ENCODE measurements around the gene SP7.
"Not testable (repeated sequence)": the region's sequence is repeated elsewhere in the genome, so short reads cannot be mapped to it uniquely, and the experiment has no call there.

The SP7 gene

DNA sequence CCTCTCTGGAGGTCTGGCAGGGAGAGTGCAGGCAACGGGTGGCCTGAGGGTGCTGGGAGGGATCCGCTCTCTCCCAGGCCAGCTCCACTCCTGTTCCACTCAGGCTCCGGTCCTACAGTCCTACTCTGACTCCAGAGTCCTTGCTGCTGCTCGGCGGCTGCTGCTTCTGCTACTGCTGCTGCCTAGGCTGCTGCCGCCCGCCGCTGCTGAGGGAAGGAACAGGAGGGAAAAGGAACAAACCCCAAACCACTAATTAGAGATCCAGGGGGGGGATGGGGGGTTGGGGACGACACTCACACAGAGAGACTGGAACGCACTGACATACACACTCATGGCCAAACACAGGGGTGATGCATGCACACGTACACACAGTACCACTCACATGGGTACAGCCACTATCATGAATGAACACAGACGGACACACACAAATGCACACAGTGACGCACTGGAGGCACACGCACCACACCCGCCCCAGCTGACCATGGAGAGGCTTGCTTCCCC lies at the start of gene SP7:
TSS of gene SP7 (minus strand) at position 174 of the 501 bp plus-strand sequence. CDS start 708 bp downstream, outside the sequence.
- DNase-seq, result no peak

DNA sequence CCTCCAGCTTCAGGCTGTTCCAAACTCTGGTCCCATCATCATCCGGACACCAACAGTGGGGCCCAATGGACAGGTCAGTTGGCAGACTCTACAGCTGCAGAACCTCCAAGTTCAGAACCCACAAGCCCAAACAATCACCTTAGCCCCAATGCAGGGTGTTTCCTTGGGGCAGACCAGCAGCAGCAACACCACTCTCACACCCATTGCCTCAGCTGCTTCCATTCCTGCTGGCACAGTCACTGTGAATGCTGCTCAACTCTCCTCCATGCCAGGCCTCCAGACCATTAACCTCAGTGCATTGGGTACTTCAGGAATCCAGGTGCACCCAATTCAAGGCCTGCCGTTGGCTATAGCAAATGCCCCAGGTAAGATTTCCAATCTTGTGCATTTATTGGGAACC lies 47.1 kb upstream of the SP7 start:
- DNase-seq, result no peak

DNA sequence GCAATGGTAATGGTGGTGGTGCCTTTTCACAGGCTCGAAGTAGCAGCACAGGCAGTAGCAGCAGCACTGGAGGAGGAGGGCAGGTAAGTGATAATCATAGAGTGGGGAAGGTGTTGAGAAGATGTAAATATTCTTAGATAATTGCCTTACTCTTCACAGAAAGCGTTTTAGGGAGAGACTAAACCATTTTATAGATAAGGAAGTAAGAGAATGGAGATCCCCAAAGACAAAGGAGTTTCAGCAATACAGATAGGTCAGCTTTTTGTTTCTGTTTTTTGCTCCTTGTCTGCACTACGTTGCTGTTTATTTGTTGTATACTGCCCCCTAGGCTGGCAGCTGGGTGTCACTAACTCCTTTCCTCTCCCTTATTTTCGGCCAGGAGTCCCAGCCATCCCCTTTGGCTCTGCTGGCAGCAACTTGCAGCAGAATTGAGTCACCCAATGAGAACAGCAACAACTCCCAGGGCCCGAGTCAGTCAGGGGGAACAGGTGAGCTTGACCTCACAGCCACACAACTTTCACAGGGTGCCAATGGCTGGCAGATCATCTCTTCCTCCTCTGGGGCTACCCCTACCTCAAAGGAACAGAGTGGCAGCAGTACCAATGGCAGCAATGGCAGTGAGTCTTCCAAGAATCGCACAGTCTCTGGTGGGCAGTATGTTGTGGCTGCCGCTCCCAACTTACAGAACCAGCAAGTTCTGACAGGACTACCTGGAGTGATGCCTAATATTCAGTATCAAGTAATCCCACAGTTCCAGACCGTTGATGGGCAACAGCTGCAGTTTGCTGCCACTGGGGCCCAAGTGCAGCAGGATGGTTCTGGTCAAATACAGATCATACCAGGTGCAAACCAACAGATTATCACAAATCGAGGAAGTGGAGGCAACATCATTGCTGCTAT lies 45.8 kb upstream of the SP7 start:
- DNase-seq, result peak; percentile 68

DNA sequence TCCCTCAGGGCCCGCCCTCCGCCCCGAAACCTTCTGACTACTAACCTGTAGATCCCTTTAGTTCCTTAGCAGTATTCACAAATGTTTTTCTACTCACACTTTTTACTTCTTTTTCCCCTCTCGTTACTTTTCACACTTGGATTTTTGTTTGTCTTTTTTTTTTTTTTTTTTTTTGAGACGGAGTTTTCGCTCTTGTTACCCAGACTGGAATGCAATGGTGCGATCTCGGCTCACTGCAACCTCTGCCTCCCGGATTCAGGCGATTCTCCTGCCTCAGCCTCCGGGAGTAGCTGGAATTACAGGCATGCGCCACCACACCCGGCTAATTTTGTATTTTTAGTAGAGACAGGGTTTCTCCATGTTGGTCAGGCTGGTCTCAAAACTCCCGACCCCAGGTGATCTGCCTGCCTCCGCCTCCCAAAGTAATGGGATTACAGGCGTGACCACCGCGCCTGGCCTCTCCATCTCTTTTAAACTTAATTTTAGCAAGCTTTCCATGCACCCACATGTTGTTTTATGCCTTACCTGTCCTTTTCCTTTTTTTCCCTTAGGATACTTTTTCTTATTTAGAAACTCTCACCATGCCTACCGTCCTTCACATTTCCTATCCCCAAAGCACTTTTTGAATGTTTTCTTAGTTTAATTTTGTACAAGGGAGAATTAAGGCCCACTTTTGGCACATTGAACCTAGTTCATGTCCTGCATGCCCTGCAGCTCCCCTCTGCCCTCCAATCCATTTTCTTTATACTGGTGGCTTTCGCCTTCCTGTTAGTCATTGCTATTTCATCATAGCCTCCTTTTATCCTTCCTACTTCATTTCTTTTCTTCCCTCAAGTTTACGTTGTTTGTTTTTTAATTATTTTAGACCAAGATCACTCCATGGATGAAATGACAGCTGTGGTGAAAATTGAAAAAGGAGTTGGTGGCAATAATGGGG lies 44.9 kb upstream of the SP7 start:
- no peak for DNase-seq

DNA sequence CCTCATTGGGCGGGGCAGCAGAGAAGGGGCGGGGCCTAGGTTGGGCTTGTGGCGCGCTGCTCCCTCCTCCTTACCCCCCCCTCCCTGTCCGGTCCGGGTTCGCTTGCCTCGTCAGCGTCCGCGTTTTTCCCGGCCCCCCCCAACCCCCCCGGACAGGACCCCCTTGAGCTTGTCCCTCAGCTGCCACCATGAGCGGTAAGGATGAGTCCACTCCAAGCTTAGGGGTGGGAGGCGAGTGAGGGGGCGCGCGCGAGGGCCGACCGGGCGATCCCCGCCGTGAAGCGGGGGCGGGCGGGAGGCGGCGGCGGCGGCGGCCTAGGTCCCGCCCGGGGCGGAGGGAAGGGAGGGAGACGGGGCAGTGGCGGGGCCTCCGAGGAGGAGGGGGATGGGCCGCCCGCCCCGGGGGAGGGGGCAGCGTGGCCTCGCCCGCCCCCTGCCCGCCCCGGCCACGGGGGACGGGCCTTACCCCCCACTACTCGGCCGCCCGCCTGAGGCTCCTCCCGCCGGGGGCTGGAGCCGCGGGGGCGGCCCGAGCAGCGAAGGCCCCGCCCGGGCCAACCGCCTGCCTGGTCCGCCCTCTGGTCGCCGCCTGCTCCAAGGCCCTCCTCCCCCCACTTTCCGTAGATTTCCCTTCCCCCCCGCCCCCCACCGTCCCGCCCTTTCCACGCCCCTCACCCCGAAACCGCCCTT lies 44.1 kb upstream of the SP7 start, which contains the start of gene SP1:
TSS of gene SP1 (plus strand) at position 73 of the 690 bp plus-strand sequence. CDS start at position 189, 116 bp downstream.
- DNase-seq, result peak; percentile 90

DNA sequence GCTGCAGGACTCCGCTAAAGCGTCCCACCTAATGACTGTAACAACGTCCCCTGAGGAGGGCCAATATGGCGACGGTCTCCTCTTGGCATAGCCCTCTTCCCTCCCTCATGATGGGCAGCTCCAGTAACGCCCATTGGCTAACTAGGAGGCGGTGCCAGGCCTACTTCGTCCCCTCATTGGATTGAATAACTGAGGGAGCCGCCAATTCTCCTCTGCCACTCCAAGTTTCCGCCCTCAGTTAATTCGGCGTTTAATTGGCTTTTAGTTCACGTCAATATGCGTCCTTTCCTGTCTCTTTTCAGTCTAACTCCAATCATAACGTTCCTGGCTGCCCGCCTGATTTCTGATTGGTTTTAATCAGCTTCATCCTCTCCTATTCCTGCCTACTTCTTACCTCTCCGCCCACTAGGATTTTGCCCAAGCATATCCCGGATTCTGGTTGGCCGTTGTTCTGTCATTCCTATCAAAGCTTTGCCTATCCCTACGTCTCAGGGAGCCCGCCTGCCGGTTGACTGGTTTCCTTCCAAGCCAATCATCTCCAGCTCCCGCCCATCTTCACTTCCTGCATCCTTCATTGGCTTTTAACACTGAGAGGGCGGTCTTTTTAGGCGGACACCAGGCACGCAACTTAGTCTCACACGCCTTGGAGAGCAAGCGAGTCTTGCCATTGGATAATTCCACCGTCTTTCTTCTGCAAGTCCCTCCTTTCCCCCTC lies 43.4 kb upstream of the SP7 start:
- peak; percentile 100 for DNase-seq

DNA sequence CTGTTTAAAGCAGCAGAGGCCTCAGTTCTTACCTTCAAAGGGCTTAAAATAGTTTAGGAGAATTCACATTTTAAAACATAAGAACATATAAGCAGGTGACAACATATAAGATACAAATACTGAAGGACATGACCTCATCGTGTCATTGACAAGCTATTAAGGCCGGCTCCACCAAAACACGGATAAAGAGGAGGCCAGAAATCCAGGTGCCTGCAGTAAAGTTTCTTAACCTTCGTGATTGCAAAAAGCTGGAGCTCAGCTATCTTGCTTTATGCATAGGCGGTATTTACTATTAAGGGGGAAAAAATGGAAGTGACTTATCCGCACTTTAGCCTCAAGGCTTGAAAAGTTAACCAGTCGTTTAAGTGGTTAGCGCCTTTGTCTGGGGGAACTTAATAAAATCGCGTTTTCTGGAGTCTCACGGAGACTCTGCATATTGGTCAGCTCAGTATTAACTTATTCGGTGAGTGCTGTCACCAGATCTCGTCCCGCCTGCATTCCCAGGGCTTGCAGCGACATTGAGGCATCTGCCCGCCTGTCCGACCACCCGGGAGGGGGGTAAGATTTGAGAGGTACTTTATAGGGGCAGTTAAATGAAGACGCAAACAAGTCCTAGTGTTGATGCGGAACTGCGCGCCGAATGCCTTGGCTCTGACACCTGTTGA lies 42.7 kb upstream of the SP7 start:
- DNase-seq, result no peak

DNA sequence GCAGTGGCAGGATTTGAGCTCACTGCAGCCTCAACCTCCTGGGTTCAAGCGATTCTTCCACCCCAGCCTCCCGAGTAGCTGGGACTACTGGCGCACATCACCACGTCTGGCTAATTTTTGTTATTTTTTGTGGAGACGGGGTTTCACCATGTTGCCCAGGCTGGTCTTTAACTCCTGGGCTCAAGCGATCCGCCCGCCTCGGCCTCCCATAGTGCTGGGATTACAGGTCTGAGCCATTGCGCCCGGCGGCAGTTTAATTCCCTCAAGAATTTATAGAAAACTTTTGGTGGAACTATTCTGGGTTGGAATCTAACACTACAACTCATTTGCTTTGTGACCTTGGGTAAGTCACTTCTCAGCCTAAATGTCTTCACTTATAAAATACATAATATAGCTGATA lies 42.1 kb upstream of the SP7 start:
- no peak for DNase-seq

DNA sequence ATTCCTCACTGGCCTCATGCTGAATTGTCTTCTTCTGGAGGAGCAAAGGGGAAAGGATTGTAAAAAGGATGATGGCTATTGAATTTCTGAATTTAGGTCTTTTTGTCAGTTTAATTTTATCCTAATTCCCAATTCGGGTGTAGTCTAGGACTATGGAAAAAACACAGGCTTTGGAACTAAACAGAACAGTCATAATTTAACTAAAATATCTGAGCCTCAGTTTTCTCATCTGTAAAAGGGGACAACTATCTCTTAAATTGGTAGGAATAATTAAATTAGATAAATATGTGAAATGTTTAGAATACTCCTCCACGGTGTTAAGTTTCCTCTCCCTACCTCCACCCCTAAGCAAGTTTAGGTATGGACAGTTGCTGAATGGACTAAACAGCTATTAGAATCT lies 40.6 kb upstream of the SP7 start:
- no peak for DNase-seq

DNA sequence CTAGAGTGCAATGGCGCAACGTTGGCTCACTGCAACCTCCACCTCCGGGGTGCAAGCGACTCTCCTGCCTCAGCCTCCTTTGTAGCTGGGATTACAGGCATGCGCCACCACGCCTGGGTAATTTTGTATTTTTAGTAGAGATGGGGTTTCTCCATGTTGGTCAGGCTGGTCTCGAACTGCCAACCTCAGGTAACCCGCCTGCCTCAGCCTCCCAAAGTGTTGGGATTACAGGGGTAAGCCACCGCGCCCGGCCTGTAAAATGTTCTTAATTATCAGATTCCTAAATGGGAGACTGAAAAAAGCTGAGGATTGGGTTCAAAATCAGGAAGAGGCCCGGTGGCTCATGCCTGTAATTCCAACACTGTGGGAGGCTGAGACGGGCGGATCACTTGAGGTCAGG lies 38.1 kb upstream of the SP7 start:
- not testable (repeated sequence) for DNase-seq

DNA sequence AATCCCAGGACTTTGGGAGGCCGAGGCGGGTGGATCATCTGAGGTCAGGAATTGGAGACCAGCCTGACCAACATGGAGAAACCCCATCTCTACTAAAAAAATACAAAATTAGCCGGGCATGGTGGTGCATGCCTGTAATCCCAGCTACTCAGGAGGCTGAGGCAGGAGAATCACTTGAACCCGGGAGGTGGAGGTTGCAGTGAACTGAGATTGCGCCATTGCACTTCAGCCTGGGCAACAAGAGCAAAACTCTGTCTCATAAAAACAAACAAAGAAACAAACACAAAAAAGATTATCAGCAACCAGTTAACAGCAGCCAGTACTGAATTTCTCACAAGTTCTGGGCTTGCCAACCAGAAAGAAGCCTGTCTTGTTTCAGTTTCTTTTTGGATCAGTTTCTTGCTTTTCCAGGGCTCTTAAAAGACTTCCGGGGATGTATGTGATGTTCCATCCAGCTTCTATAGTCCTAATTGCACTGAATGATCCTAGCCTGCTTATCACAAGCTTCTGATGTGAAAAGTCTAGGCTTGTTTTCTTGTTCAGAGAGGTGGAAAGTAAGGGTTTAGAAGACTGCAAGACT lies 37.5 kb upstream of the SP7 start:
- not testable (repeated sequence) for DNase-seq

DNA sequence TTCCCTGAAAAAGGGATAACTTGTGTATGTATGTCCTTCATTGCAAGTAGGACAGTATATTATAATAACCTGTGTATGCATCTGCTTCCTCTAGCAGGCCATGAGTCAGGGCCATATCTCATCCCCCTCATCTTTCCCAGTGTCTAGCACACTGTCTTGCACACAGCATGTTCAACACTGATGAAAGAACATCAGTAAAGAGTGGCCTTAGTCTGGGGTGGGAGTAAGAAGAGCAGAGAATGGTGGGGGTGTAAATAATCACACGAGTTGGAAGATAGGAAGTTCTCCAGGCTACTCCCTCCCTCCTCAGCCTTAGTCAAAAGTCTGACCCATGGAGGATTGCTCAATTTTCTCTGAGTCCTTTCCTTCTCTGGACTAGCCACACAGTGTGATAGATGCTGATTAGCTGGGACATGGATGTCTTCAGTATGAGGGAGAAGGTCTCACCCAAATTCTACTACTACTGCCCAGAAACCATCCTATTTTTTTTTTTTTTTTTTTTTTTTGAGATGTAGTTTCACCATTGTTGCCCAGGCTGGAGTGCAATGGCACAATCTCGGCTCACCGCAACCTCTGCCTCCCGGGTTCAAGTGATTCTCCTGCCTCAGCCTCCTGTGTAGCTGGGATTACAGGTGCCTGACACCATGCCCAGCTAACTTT lies 29.2 kb upstream of the SP7 start:
- no peak for DNase-seq

DNA sequence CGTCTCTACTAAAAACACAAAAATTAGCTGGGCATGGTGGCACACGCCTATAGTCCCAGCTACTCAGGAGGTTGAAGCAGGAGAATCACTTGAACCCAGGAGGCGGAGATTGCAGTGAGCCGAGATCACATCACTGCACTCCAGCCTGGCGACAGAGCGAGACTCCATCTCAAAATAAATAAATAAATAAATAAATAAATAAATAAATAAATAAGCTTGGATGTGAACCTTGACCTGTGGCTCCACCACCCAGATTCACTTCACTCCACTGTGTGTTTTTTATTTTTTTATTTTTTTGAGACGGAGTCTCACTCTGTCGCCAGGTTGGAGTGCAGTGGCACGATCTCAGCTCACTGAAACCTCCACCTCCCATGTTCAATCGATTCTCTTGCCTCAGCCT lies 25.5 kb upstream of the SP7 start:
- DNase-seq, result not testable (repeated sequence)

DNA sequence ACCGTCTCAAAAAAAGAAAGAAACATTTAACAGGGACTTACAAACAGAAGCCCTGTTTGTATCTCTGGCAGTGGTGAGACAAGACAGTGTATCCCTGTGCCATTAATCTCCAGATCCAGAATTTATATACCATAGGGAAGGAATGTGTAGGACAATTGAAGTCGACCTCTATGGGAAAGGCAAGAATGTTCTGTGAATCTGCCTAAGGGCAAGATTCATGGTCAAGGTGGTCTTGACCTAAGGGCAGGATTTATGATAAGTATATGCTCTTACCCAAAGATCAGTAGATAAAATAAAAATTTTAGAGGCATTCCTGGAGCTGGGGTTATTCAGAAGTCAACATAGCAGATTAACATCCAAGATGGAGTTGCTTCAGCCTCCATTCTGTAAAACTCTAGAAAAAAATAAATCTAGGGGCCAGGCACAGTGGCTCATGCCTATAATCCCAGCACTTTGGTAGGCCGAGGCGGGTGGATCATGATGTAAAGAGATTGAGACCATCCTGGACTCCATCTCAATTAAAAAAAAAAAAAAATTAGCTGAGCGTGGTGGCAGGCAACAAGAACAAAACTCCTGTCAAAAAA lies 22.8 kb upstream of the SP7 start:
- DNase-seq, result no peak

DNA sequence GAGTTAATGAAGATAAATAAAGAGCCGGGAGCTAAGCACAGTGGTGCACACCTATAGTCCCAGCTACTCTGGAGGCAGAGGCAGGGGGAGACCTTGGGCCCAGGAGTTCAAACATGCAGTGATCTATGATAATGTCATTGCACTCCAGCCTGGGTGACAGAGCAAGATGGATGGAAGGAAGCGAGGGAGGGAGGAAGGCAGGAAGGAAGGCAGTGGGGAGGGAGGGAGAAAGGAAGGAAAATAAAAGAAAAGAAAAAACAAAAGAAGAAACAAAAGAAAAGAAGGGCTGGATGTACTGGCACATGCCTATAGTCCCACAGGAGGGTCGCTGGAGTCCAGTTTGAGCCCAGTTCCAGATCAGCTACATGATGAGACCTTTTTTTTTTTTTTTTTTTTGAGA lies 19.0 kb upstream of the SP7 start:
- no peak for DNase-seq

DNA sequence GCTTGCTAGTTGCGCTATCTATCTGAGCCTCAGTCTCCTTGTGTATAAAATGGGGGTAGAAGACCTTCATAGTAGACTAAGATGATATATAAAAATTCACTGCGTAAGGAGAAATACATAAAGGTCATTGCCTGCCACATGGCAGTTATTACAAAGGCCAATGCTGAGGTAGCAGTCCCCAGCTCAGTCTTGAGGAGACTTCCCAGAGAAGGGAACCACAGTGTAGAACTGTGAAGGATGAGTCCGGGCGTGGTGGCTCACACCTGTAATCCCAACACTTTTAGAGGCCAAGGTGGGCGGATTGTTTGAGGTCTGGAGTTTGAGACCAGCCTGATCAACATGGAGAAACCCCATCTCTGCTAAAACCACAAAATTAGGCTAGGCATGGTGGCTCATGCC lies 17.1 kb upstream of the SP7 start:
- DNase-seq, result no peak

DNA sequence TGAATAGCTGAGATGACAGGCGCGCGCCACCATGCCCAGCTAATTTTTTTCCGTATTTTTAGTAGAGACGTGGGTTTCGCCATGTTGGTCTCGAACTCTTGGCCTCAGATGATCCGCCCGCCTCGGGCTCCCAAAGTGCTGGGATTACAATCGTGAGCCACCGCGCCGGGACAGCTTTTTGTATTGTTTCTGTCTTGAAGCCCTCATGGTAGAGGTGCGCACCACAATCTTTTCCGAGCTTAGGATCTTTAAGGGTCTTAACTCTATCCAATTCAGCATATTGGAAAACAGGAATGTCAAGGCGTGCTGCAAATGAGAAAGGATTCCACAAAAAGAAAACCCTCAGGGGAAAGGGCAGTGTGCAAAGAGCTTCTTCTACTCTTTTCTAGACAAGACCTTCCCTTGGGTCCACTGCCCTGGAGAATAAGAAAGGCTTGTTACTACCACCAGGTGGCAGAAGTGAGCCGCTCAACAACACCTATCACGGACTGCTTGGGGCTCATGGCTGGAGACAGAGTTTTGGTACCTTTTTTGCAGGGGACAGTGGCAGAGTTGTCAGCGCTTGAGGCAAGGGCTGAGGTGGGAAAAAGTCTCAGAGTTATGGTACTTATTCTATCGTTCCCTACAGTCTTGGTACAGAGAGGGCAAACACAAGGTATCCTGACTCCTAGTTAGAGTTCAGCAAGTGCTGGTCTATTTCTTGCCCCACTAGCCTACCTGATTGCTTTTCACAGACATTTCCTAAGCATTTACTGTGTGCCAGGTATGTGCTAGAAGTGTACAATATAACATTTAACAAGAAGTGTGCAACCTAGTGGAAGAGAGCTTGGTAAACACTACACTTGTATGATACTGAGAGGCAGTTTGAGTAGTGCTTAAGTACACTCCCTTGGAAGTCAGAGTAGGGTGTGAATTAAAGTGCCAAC lies 16.4 kb upstream of the SP7 start:
- peak; percentile 90 for DNase-seq

DNA sequence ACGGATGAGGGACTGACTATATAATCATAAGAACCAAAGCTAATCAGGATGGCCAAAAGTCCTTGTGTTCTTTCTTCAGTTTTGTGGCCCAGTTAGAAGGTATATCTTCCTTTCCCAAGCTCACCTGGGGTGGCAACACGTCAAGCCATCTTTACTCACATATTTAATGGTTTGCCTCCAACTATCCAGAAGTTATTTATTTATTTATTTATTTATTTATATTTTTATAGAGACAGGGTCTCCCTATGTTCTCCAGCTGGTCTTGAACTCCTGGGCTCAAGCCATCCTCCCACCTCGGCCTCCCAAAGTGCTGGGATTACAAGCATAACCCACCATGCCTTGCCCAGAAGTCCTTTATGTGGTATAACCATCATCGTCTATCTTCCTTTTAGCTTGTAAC lies 11.8 kb upstream of the SP7 start:
- DNase-seq, result no peak

DNA sequence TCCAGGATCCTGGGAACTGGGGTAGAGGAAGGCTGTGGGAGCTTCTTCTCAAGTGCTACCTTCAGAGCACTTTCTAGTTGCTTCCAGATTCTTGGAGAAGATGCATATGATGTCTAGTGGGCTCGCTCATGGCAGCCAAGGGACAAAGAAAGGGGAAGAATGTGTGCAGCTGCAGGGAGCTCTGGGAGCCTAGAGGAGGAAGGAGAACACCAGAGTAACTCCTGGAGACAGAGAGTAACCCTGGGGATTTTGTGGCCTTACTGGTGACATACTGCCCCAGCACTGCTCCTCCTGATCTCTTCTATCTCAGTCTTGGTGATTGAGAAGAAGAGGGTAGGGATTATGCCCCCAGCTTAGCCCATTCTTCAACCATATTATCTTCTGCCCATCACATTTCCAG lies 10.3 kb upstream of the SP7 start:
- no peak for DNase-seq
